H1 (cell line): ENCODE results near the gene P2RX5. TPM values are rescaled to one million over a fixed set of nuclear protein-coding genes. Genes with fewer than 3 reads are reported as not detected.

Source experiments
- CTCF ChIA-PET: fragments of 300-600 bp; sonication (Branson Sonifier 250); formaldehyde crosslinking; loops from one replicate; lab custom pipeline; 2021; ENCODE audit not compliant: partially characterized antibody; lab: Charles Lee
- POLR2A ChIA-PET: fragments of 300-600 bp; sonication (Branson Sonifier 250); formaldehyde crosslinking; loops from one replicate; lab custom pipeline; 2021; ENCODE audit warnings: inconsistent platforms; ENCODE audit not compliant: partially characterized antibody; lab: Charles Lee
- DNase-seq, 2 experiments: peaks; one replicate each; pipeline versions ENCODE4 v3.0.0 to v3.0.0-alpha.2; 2010 to 2022; ENCODE audit warnings: low spot score in 2 of 2, low read depth in 1 of 2, mixed read lengths in 1 of 2
- FAIRE-seq: peaks from 2 replicates; lab custom pipeline; 2011; peaks lifted over from hg19 to GRCh38; lab: Jason Lieb, UNC
- H2AFZ ChIP-seq: 2 replicates; pipeline ENCODE4 v1.8.1; 2012; ENCODE audit warnings: low read length, inconsistent platforms
- H2AK5ac ChIP-seq: 2 replicates; pipeline ENCODE4 v1.6.1; 2013; ENCODE audit warnings: low read depth, low read length
- H2BK120ac ChIP-seq: replicated peaks from 2 replicates; pipeline ENCODE3; 2013; ENCODE audit warnings: low read depth, low read length, inconsistent platforms
- H2BK12ac ChIP-seq: 2 replicates; pipeline ENCODE4 v1.6.1; 2013; ENCODE audit warnings: low read depth, low read length
- H2BK15ac ChIP-seq: 2 replicates; pipeline ENCODE4 v1.6.1; 2013; ENCODE audit warnings: low read length
- H2BK20ac ChIP-seq: 2 replicates; pipeline ENCODE4 v1.6.1; 2013; ENCODE audit warnings: low read length
- H2BK5ac ChIP-seq: 2 replicates; pipeline ENCODE4 v1.6.1; 2013; ENCODE audit warnings: low read depth, low read length
- H3K14ac ChIP-seq: 2 replicates; pipeline ENCODE4 v1.6.1; 2013; ENCODE audit warnings: inconsistent platforms; ENCODE audit not compliant: insufficient read length
- H3K18ac ChIP-seq: 2 replicates; pipeline ENCODE4 v1.6.1; 2013; ENCODE audit warnings: low read length; ENCODE audit errors: extremely low read depth
- H3K23ac ChIP-seq: 2 replicates; pipeline ENCODE4 v1.6.1; 2013; ENCODE audit warnings: inconsistent platforms; ENCODE audit not compliant: insufficient read length
- H3K23me2 ChIP-seq: 2 replicates; pipeline ENCODE4 v1.6.1; 2013; ENCODE audit warnings: low read depth, low read length
- H3K27ac ChIP-seq: 2 replicates; pipeline ENCODE4 v1.6.1; 2011; ENCODE audit warnings: low read depth, low read length, inconsistent platforms
- H3K27me3 ChIP-seq, 4 experiments: replicated peaks in 1 of 4; 1 replicate in 1 of 4; 2 replicates in 3 of 4; pipeline versions ENCODE4 v1.6.1 to v1.8.1; 2011 to 2013; ENCODE audit warnings: low read length in 3 of 4, mild to moderate bottlenecking in 3 of 4, inconsistent platforms in 2 of 4, mixed read lengths in 2 of 4, moderate library complexity in 1 of 4; ENCODE audit not compliant: control insufficient read depth in 3 of 4, insufficient read depth in 3 of 4; ENCODE audit errors: extremely low read depth in 1 of 4
- H3K36me3 ChIP-seq, 4 experiments: 2 replicates each; pipeline versions ENCODE4 v1.6.1 to v1.8.1; 2011 to 2013; ENCODE audit warnings: mild to moderate bottlenecking in 4 of 4, low read length in 3 of 4, moderate library complexity in 2 of 4, control low read depth in 1 of 4, inconsistent platforms in 1 of 4; ENCODE audit not compliant: insufficient read depth in 4 of 4, control insufficient read depth in 2 of 4
- H3K4ac ChIP-seq: replicated peaks from 2 replicates; pipeline ENCODE3; 2013; ENCODE audit warnings: low read length, low read depth, mixed read lengths, inconsistent platforms; ENCODE audit not compliant: insufficient read length
- H3K4me1 ChIP-seq, 4 experiments: replicated peaks in 1 of 4; 1 replicate in 1 of 4; 2 replicates in 3 of 4; pipeline versions ENCODE4 v1.6.1 to v1.8.1; 2011 to 2013; ENCODE audit warnings: low read length in 3 of 4, inconsistent platforms in 2 of 4, mixed read lengths in 1 of 4; ENCODE audit not compliant: insufficient read depth in 4 of 4, control insufficient read depth in 3 of 4
- H3K4me2 ChIP-seq, 2 experiments: 2 replicates each; pipeline versions ENCODE4 v1.6.1 to v1.8.1; 2011 to 2013; ENCODE audit warnings: low read depth in 2 of 2, low read length in 2 of 2, control low read depth in 1 of 2, inconsistent platforms in 1 of 2, mild to moderate bottlenecking in 1 of 2; ENCODE audit not compliant: insufficient read depth in 1 of 2
- H3K4me3 ChIP-seq, 4 experiments: fragments of 200-600, 300-600 bp in 1 of 4; sonication (generic), shearing (Covaris generic), sonication (Bioruptor Twin) in 1 of 4; 2 replicates each; pipeline versions ENCODE4 v1.5.1 to v1.8.1; 2011 to 2016; ENCODE audit warnings: low read length in 4 of 4, low read depth in 3 of 4, control low read depth in 2 of 4, inconsistent platforms in 2 of 4, mild to moderate bottlenecking in 2 of 4, mixed read lengths in 1 of 4, moderate library complexity in 1 of 4; ENCODE audit not compliant: insufficient read depth in 2 of 4; ENCODE audit errors: extremely low read depth in 1 of 4
- H3K56ac ChIP-seq: replicated peaks from 2 replicates; pipeline ENCODE3; 2013; ENCODE audit warnings: low read depth, mild to moderate bottlenecking, mixed read lengths, low read length, inconsistent platforms; ENCODE audit not compliant: insufficient read length
- H3K79me1 ChIP-seq: 2 replicates; pipeline ENCODE4 v1.6.1; 2013; ENCODE audit warnings: low read depth, low read length, control low read depth
- H3K79me2 ChIP-seq, 2 experiments: 2 replicates each; pipeline versions ENCODE4 v1.6.1 to v1.8.1; 2012 to 2013; ENCODE audit warnings: low read length in 2 of 2, mild to moderate bottlenecking in 2 of 2, inconsistent platforms in 1 of 2; ENCODE audit not compliant: insufficient read depth in 2 of 2, control insufficient read depth in 1 of 2
- H3K9ac ChIP-seq, 4 experiments: replicated peaks in 1 of 4; 1 replicate in 1 of 4; 2 replicates in 3 of 4; pipeline versions ENCODE4 v1.6.1 to v1.8.1; 2011 to 2013; ENCODE audit warnings: low read depth in 3 of 4, low read length in 3 of 4, control low read depth in 2 of 4, mild to moderate bottlenecking in 2 of 4, moderate library complexity in 2 of 4, inconsistent platforms in 1 of 4; ENCODE audit errors: extremely low read depth in 1 of 4
- H3K9me3 ChIP-seq, 2 experiments: 2 replicates each; pipeline versions ENCODE4 v1.6.1 to v1.8.1; 2012 to 2013; ENCODE audit warnings: mild to moderate bottlenecking in 2 of 2, moderate library complexity in 2 of 2, control low read depth in 1 of 2, inconsistent platforms in 1 of 2, low read depth in 1 of 2, low read length in 1 of 2, mixed read lengths in 1 of 2; ENCODE audit not compliant: insufficient read depth in 2 of 2
- H4K20me1 ChIP-seq, 2 experiments: replicated peaks in 1 of 2; 2 replicates each; pipeline versions ENCODE3 to v1.8.1; 2011 to 2013; ENCODE audit warnings: inconsistent platforms in 2 of 2, low read length in 2 of 2, mild to moderate bottlenecking in 1 of 2; ENCODE audit not compliant: insufficient read depth in 2 of 2, control insufficient read depth in 1 of 2
- H4K5ac ChIP-seq: 2 replicates; pipeline ENCODE4 v1.6.1; 2013; ENCODE audit warnings: low read length, low read depth, mixed read lengths, inconsistent platforms; ENCODE audit not compliant: insufficient read length
- H4K8ac ChIP-seq: 2 replicates; pipeline ENCODE4 v1.8.0; 2013; ENCODE audit warnings: mild to moderate bottlenecking, moderate library complexity, low read length, inconsistent platforms; ENCODE audit not compliant: insufficient read depth; ENCODE audit errors: extremely low read depth
- H4K91ac ChIP-seq: replicated peaks from 2 replicates; pipeline ENCODE3; 2013; ENCODE audit warnings: low read length, mixed read lengths, inconsistent platforms; ENCODE audit not compliant: insufficient read length
- SP1 ChIP-seq: IDR thresholded peaks from 2 replicates; pipeline ENCODE4 v1.6.1; 2011; ENCODE audit warnings: low read depth, low read length
- SUZ12 ChIP-seq: fragments of 200-600 bp; sonication (generic); IDR thresholded peaks from 2 replicates; pipeline ENCODE4 v1.6.1; 2012; ENCODE audit warnings: mild to moderate bottlenecking, inconsistent platforms, low read length, moderate library complexity, mixed read lengths
- YY1 ChIP-seq: IDR thresholded peaks from 2 replicates; pipeline ENCODE4 v1.6.1; 2011; ENCODE audit warnings: low read depth, mild to moderate bottlenecking, low read length
- WGBS, 2 experiments: shearing (Covaris generic) in 1 of 2; methylation state at CpG; one replicate each; pipeline versions ENCODE4 v1.1.6 to v1.1.7; 2013 to 2015; ENCODE audit warnings: low lambda C conversion rate in 2 of 2, mixed read lengths in 2 of 2, inconsistent platforms in 1 of 2, low coverage in 1 of 2, missing lambda C conversion rate in 1 of 2; ENCODE audit not compliant: insufficient replicate concordance in 2 of 2, insufficient coverage in 1 of 2, insufficient read length in 1 of 2; ENCODE audit errors: extremely low coverage in 1 of 2, missing lambda C conversion rate in 1 of 2; 5-methylcytosine and 5-hydroxymethylcytosine counted together
- polyA plus RNA-seq, 7 experiments: library from polyadenylated mRNA; depleted of rRNA in 3 of 7; stranded (reverse) in 5 of 7; unstranded in 2 of 7; fragments of >200 nt in 5 of 7; fragments of 200-250 nt in 2 of 7; gene quantifications; 1 replicate in 5 of 7; 2 replicates in 1 of 7; 4 replicates in 1 of 7; pipeline versions ENCODE4 v1.2.1 to v1.2.3, GENCODE V29; 2011 to 2013; ENCODE audit warnings: missing spikeins in 2 of 7, mixed read lengths in 2 of 7
- total RNA-seq: library from RNA; stranded (reverse); fragmentation: NEBNext Ultra II Directional; extraction: Animal tissue kit (Norgen Biotek cat#: 25700); gene quantifications from 2 replicates; pipeline ENCODE4 v1.2.1, GENCODE V29; 2021
- TF ChIP-seq, protein P1 (sequence below): IDR thresholded peaks from 2 replicates; pipeline ENCODE4 v1.6.1; 2012; ENCODE audit warnings: inconsistent platforms

P2RX5 gene
- total and polyA plus RNA-seq, 2 of the 8 experiments (the other 6 are each of a cell fraction or from before 2014, with no cell fraction given) = 12.0 to 15.6 TPM

DNA sequence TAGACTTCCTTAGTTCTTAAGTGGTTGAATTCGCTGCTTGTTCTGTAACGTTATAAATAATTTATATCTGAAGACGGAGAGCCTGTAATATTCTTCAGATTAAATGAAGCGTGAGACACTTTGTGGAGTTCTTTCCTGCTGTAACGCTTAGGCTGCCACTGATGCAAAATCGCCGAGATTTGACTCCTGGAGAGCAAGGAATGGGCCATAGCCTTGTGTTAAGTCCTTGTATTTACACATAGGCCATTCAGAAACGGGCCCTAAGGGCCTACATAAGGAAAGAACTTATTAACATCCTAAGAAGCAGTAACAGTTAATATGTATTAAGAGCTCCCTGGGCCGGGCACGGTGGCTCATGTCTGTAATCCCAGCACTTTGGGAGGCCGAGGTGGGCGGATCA is 26.4 kb downstream of the P2RX5 start:
- Histone ChIP-seq H2BK15ac (no peak overlapping the region), H3K4me2 (peak overlapping the region; percentile 73 to 76), H4K8ac (no peak overlapping the region), H3K79me2 (peaks cover 3 to 28% of the 10 kb centered on the region in 2 experiments; a peak in 3 of 4 replicates), H3K36me3 (no peaks in the 10 kb centered on the region; a peak in 1 of 8 replicates), H3K4me3 (peak overlapping the region; percentile 79 to 94 (median 84)), H3K56ac (no peak overlapping the region), H3K23me2 (peaks cover 12% of the 10 kb centered on the region; the same call in 1 of the 2 replicates), H4K91ac (no peak overlapping the region), H2BK5ac (no peak overlapping the region), H2BK20ac (no peak overlapping the region), H3K79me1 (peaks cover 12% of the 10 kb centered on the region), H3K4ac (no peak overlapping the region), H3K4me1 (peaks cover 3 to 7% (median 5%) of the 10 kb centered on the region in 4 experiments), H3K14ac (no peak overlapping the region), H3K23ac (no peak overlapping the region), H3K27ac (no peak overlapping the region), H2BK12ac (no peak overlapping the region), H3K9me3 (no peaks in the 10 kb centered on the region), H2BK120ac (no peak overlapping the region), H3K9ac (peak overlapping the region in 3 of 4 experiments; percentile 91 to 93 (median 93); a peak in 6 of 7 replicates), H4K20me1 (peaks cover 0 to 7% of the 10 kb centered on the region in 2 experiments), H2AK5ac (no peak overlapping the region), H4K5ac (no peak overlapping the region), H3K18ac (no peak overlapping the region), H2AFZ (no peak overlapping the region), H3K27me3 (no peaks in the 10 kb centered on the region)
- 61% methylated on average over 12 of the region's 12 CpGs; no CpG with 5 or more reads in 1 of the 2 experiments for WGBS, 2 experiments
- FAIRE-seq (no peak), DNase-seq (no peak)
- ChIA-PET CTCF (interaction anchor here (1.5 to 5.7 kb wide), 3 partner anchors 13 to 22 kb away, joined by 3 to 34 read pairs (median 6); no protein-coding TSS in a partner anchor), POLR2A (interaction anchor here (1.1 to 12.7 kb wide), 4 partner anchors 9 to 33 kb away, joined by 3 to 194 read pairs (median 12); partner anchors contain the start of genes CTNS and SHPK)
- no peak for TF ChIP-seq SUZ12
- no peak for TF ChIP-seq SP1
- TF ChIP-seq YY1 = no peak
- TF ChIP-seq, protein P1, sequence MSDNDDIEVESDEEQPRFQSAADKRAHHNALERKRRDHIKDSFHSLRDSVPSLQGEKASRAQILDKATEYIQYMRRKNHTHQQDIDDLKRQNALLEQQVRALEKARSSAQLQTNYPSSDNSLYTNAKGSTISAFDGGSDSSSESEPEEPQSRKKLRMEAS = no peak
